Muscle layer of colon (tissue), 2 donors: ENCODE measurements around the gene NUDT9.
"Not testable (repeated sequence)": the region's sequence is repeated elsewhere in the genome, so short reads cannot be mapped to it uniquely, and the experiment has no call there.

Experiments used
- H3K27ac ChIP-seq: one replicate; pipeline ENCODE4 v1.7.0; 2013; ENCODE audit warnings: low read depth, mild to moderate bottlenecking, low read length, moderate library complexity
- H3K27me3 ChIP-seq, 2 donors: one replicate each; pipeline ENCODE4 v1.7.0; 2013; ENCODE audit warnings: low read length in 2 of 2, mild to moderate bottlenecking in 2 of 2; ENCODE audit not compliant: insufficient read depth in 2 of 2, control insufficient read depth in 1 of 2
- H3K36me3 ChIP-seq: one replicate; pipeline ENCODE4 v1.7.0; 2013; ENCODE audit warnings: mild to moderate bottlenecking, low read length; ENCODE audit not compliant: insufficient read depth
- H3K4me1 ChIP-seq: one replicate; pipeline ENCODE4 v1.7.0; 2013; ENCODE audit warnings: mild to moderate bottlenecking, low read length; ENCODE audit not compliant: insufficient read depth
- H3K4me3 ChIP-seq, 2 donors: one replicate each; pipeline ENCODE4 v1.7.0; 2013; ENCODE audit warnings: low read length in 2 of 2, low read depth in 1 of 2, mild to moderate bottlenecking in 1 of 2, moderate library complexity in 1 of 2
- H3K9ac ChIP-seq: one replicate; pipeline ENCODE4 v1.7.0; 2013; ENCODE audit warnings: low read length
- H3K9me3 ChIP-seq: one replicate; pipeline ENCODE4 v1.7.0; 2013; ENCODE audit warnings: mild to moderate bottlenecking, low read length
- donor health status: abdominal sarcoma.
- donor health status: Adenocarcinoma of cecum.

NUDT9 gene

GRCh38 chr4:87428979-87429378 is 6.6 kb downstream of the NUDT9 start:
- H3K4me3 ChIP-seq: no peak overlapping the region
- no peaks in the 10 kb centered on the region for H3K36me3 ChIP-seq
- H3K9ac ChIP-seq: no peak overlapping the region
- H3K9me3 ChIP-seq: no peaks in the 10 kb centered on the region
- no peak overlapping the region for H3K27ac ChIP-seq
- H3K27me3 ChIP-seq: no peaks in the 10 kb centered on the region
- peaks cover under 1% of the 10 kb centered on the region for H3K4me1 ChIP-seq

DNA sequence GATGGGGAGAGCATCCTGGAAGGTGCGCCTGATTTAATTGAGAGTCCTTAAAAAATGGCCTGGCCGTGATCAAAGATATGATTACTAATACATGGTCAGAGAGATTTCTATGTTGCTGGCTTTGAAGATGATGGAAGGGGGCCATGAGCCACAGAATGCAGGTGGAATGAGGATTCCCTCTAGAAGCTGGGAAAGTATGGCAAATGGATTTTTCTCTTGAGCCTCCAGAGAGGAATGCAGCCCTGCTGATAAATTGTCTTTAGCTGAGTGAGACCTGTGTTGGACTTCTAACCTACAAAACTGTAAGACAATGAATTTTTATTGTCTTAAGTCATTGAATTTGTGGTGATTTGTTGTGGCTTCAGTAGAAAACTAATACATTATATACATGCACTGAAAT is 7.7 kb downstream of the NUDT9 start:
- Histone ChIP-seq H3K36me3 (no peaks in the 10 kb centered on the region), H3K4me1 (no peaks in the 10 kb centered on the region)

DNA sequence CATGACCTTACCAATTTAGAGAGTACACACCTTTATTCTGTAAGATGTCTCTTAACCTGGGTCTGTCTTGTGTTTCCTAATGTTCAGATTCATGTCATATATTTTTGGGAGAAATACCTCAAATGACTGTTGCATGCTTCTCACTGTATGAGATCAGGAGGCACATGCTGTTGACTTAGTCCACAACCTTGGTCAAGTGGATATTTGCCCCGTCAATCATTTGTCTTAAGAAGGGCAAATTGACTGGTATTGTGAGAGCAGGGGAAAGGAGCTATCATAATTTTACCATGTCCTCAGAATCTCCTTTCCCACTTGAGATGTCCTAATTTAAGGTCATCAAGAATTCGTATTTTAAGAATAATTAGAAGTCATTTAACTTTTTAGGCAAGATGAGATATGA is 11.0 kb downstream of the NUDT9 start:
- no peak overlapping the region for H3K4me3 ChIP-seq
- no peak overlapping the region for H3K9ac ChIP-seq
- no peaks in the 10 kb centered on the region for H3K4me1 ChIP-seq

More for the DNA sequence above, 7.7 kb downstream of the NUDT9 start:
- H3K4me3 ChIP-seq: no peak overlapping the region
- H3K9me3 ChIP-seq: no peaks in the 10 kb centered on the region
- no peak overlapping the region for H3K9ac ChIP-seq
- H3K27me3 ChIP-seq: no peaks in the 10 kb centered on the region
- H3K27ac ChIP-seq: no peak overlapping the region

DNA sequence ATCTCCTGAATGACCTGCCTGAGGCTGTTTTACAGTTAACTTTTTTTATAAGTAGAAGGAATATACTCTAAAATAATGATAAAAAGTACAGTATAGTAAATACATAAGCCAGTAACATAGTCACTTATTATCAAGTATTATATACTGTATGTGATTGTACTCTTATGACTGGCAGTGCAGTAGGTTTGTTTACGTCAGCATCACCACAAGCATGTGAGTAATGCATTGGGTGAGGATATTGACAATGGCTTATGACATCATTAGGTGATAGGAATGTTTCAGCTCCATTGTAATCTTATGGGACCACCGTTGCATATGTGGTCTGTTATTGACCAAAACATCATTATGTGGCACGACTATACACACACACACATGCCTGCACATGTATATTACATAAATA is 20.5 kb downstream of the NUDT9 start:
- H3K9me3 ChIP-seq: no peaks in the 10 kb centered on the region
- H3K9ac ChIP-seq: no peak overlapping the region
- no peak overlapping the region for H3K4me3 ChIP-seq
- H3K27ac ChIP-seq: no peak overlapping the region
- H3K4me1 ChIP-seq: no peaks in the 10 kb centered on the region
- H3K27me3 ChIP-seq: no peaks in the 10 kb centered on the region
- peaks cover 26% of the 10 kb centered on the region for H3K36me3 ChIP-seq

More for the DNA sequence above, 11.0 kb downstream of the NUDT9 start:
- H3K27ac ChIP-seq: no peak overlapping the region
- H3K36me3 ChIP-seq: peaks cover 9% of the 10 kb centered on the region
- no peaks in the 10 kb centered on the region for H3K9me3 ChIP-seq
- H3K27me3 ChIP-seq: no peaks in the 10 kb centered on the region

GRCh38 chr4:87444741-87445140 is 22.4 kb downstream of the NUDT9 start:
- Histone ChIP-seq H3K9me3 (no peaks in the 10 kb centered on the region), H3K4me1 (no peaks in the 10 kb centered on the region), H3K27me3 (no peaks in the 10 kb centered on the region), H3K4me3 (no peak overlapping the region), H3K9ac (no peak overlapping the region), H3K36me3 (peaks cover 20% of the 10 kb centered on the region), H3K27ac (no peak overlapping the region)

- H3K27me3 ChIP-seq: no peaks in the 10 kb centered on the region
- no peak overlapping the region for H3K4me3 ChIP-seq
- no peak overlapping the region for H3K9ac ChIP-seq
- H3K4me1 ChIP-seq: no peaks in the 10 kb centered on the region
- no peak overlapping the region for H3K27ac ChIP-seq
- H3K9me3 ChIP-seq: no peaks in the 10 kb centered on the region
- H3K36me3 ChIP-seq: peaks cover 24% of the 10 kb centered on the region
These were observed 23.6 kb downstream of the NUDT9 start for GRCh38 chr4:87445964-87446363.

DNA sequence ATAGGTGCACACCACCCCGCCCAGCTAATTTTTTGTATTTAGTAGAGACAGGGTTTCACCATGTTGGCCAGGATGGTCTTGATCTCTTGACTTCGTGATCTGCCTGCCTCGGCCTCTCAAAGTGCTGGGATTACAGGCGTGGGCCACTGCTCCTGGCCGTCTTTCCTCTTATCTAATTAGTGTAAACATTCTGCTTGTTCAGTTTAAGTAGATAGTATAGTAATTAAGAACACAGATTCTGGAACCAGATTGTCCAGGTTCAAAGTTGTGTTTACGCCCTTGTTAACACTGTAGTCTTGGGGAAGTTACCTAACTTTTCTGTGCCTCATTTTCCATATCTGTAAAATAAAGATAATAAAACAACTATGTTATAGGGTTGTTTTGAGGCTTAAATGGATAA is 24.0 kb downstream of the NUDT9 start:
- not testable (repeated sequence) for H3K9me3 ChIP-seq, H3K9ac ChIP-seq, H3K27me3 ChIP-seq, H3K27ac ChIP-seq, H3K4me3 ChIP-seq, H3K4me1 ChIP-seq
- H3K36me3 ChIP-seq: peaks cover 24% of the 10 kb centered on the region

DNA sequence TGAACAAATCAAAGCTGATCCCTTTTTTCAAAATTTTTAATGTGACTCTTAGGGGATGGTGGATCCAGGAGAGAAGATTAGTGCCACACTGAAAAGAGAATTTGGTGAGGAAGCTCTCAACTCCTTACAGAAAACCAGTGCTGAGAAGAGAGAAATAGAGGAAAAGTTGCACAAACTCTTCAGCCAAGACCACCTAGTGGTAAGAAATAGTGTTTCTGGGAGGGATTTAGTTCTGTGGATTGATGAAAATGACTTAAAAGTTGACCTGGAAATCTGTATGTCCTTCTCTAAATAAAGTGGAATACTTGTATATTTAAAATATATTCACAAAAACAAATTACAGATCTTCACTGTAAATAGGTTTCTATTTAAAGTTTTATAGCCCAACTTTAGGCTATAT is 29.2 kb downstream of the NUDT9 start:
- Histone ChIP-seq H3K4me1 (no peaks in the 10 kb centered on the region), H3K9me3 (no peaks in the 10 kb centered on the region), H3K36me3 (peaks cover 17% of the 10 kb centered on the region), H3K9ac (no peak overlapping the region), H3K27ac (no peak overlapping the region), H3K27me3 (no peaks in the 10 kb centered on the region), H3K4me3 (no peak overlapping the region)

- Histone ChIP-seq H3K27ac (no peak overlapping the region), H3K9me3 (no peaks in the 10 kb centered on the region), H3K4me1 (no peaks in the 10 kb centered on the region), H3K9ac (no peak overlapping the region), H3K27me3 (no peaks in the 10 kb centered on the region), H3K4me3 (no peak overlapping the region), H3K36me3 (peaks cover 25% of the 10 kb centered on the region)
These were observed 36.5 kb downstream of the NUDT9 start for GRCh38 chr4:87458913-87459312.

DNA sequence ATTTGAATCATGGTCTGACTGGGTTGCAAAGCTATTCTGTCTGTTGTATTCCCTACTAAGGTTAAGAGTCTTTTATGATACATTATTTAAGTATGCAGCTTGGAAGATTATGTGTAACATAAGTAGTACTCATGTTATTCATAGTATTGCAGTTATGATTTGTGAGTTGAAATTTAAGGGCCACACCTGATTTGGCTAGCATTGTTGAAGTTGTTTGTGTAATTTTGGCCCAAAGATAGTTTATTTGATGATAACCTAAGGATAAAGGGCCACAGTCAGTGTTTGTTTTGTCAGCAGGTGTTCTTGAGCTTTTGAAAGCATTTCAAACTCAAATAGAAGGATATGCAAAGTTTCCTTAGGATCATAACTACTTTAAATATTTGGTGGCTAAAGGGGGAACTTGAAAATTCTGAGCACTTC is 38.9 kb downstream of the NUDT9 start:
- Histone ChIP-seq H3K4me1 (no peaks in the 10 kb centered on the region), H3K9ac (no peak overlapping the region), H3K4me3 (no peak overlapping the region), H3K27me3 (no peaks in the 10 kb centered on the region), H3K9me3 (no peaks in the 10 kb centered on the region), H3K36me3 (peaks cover 13% of the 10 kb centered on the region), H3K27ac (no peak overlapping the region)

DNA sequence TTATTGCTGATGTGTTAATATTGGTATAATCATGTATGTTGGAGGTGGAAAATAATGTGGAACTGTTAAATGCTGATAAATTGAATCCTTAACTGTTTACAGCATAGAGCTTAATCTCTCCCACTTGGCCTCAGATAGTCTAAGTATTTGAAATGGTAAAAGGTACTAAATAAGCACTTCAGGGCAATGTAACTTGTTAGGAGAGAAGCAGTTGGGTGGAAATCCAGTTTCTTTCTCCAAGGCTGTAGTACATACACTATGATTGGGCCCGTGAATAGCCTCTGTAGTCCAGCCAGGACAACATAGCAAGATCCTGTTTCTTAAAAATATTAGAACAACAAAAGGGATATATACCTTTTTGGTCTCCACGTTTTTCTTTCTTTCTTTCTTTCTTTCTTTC is 39.7 kb downstream of the NUDT9 start:
- H3K27ac ChIP-seq: no peak overlapping the region
- no peaks in the 10 kb centered on the region for H3K9me3 ChIP-seq

GRCh38 chr4:87465739-87466366 is 43.5 kb downstream of the NUDT9 start:
- Histone ChIP-seq H3K9me3 (no peaks in the 10 kb centered on the region), H3K36me3 (peaks cover 3% of the 10 kb centered on the region), H3K4me1 (no peaks in the 10 kb centered on the region), H3K27me3 (no peaks in the 10 kb centered on the region), H3K9ac (no peak overlapping the region), H3K4me3 (no peak overlapping the region), H3K27ac (no peak overlapping the region)

More for the DNA sequence above, 39.7 kb downstream of the NUDT9 start:
- H3K4me3 ChIP-seq: no peak overlapping the region
- peaks cover 13% of the 10 kb centered on the region for H3K36me3 ChIP-seq
- H3K4me1 ChIP-seq: no peaks in the 10 kb centered on the region
- no peaks in the 10 kb centered on the region for H3K27me3 ChIP-seq
- no peak overlapping the region for H3K9ac ChIP-seq
